HG02642 (cell line): ENCODE measurements around the gene ZNF506.
"Not testable (repeated sequence)": the region's sequence is repeated elsewhere in the genome, so short reads cannot be mapped to it uniquely, and the experiment has no call there.

ENCODE experiments used
- ATAC-seq: cut with Tn5 transposase; IDR thresholded peaks from one replicate; pipeline ENCODE4 v1.9.1; 2021; ENCODE audit warnings: mild to moderate bottlenecking; ENCODE audit not compliant: unreplicated experiment, poor library complexity

ZNF506 gene

DNA sequence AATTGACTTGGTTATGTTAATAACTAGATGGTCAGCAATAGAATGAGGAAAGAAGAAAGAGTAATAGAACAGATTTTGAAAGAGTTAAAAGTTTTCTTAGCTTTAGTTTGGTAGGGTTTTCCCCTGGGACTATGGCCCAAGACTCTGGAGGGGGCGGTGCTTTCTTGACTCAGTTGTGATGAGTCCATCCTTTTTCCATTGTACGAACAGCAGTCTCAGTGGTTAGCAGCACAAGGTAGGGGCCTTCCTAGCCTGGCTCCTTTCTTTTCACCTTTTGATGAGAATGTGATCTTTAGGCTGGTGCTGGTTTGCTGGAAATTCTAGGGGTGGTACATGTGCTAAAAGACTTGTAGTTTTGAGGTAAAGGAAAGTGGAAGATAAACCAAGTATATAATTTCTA lies 38.8 kb downstream of the ZNF506 start:
- no peak for ATAC-seq

DNA sequence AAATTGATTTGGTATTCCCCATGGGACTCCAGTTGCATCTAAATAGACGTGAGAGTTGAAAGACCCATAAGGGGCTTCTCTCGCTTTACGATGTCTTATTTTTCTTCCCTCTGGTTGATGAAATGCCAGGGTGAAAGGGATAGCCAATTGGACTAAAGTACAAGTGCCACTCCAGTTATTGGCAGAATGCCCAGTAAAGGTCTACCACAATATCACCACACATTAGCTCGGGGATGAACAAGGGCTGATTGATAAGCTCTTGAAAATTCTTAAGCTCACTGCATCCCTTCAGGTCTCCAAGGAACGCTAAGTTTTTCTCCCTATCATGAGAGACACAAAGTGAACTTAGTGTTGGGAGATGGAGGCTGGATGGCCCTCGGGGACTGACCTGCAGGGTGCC lies 39.8 kb downstream of the ZNF506 start:
- ATAC-seq: not testable (repeated sequence)

GRCh38 chr19:19778666-19779065 lies 42.9 kb downstream of the ZNF506 start:
- no peak for ATAC-seq

- ATAC-seq: no peak
Measured at GRCh38 chr19:19777692-19778091, 43.9 kb downstream of the ZNF506 start.

- peak; percentile 96 for ATAC-seq
Measured at GRCh38 chr19:19776206-19777008, 45.1 kb downstream of the ZNF506 start.

- ATAC-seq: peak; percentile 31
Measured at GRCh38 chr19:19775891-19776205, 45.7 kb downstream of the ZNF506 start.

DNA sequence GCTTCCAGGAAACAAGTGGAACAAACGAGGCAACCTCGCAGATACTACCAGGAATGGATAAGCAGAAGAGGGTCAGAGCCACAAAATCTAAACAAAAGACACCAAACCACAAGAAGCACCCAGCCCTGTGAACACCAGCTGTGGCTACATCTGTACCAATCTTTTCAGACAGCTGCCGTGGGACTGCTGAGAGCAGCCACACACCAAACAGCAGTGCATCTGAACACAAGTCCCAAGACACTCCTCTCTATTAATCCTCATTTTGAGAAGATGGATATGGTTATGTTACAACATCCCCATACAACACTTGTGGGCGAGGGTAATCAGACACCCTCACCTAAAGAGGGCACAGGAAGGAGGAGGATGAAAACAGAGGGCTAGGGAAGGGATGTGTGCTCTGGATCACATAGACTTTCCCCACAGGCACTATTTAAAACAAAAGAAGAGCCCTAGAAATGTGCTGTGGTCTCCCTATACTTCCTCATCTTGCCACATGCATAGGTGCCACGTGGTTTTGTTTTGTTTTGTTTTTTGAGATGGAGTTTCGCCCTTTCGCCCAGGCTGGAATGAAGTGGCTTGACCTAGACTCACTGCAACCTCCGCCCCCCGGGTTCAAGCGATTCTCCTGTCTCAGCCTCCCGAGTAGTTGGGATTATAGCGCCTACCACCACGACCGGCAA lies 47.1 kb downstream of the ZNF506 start:
- ATAC-seq: no peak

GRCh38 chr19:19771963-19772362 lies 49.6 kb downstream of the ZNF506 start:
- not testable (repeated sequence) for ATAC-seq

DNA sequence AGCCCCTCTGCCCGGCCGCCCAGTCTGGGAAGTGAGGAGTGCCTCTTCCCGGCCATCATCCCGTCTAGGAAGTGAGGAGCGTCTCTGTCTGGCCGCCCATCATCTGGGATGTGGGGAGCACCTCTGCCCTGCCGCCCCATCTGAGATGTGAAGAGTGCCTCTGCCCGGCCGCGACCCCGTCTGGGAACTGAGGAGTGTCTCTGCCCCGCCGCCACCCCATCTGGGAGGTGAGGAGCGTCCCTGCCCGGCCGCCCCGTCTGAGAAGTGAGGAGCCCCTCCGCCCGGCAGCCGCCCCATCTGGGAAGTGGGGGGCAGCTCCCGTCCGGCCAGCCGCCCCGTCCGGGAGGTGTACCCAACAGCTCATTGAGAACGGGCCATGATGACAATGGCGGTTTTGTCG lies 51.6 kb downstream of the ZNF506 start:
- not testable (repeated sequence) for ATAC-seq

GRCh38 chr19:19758164-19758563 lies 63.4 kb downstream of the ZNF506 start:
- no peak for ATAC-seq

GRCh38 chr19:19752760-19753403 lies 68.7 kb downstream of the ZNF506 start:
- no peak for ATAC-seq

DNA sequence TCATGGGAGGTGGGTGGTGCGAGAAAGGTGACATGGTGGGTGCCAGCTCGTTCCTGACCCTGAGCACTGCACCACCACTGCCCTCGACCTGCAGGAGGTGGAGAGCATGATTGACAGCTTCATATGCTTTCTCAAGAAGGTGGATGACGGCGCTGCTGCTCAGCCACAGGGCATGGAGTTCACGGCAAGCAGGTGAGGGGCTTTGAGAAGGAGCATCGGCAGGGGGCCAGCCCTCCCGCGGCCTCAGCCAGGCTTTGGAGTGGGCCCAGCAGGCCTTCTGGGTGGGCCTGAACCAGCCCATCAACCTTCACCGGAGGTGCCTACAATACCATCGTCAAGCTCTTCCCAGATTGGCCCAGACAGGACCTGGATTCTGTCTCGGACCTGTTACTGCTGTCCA lies 69.7 kb downstream of the ZNF506 start:
- ATAC-seq: no peak

DNA sequence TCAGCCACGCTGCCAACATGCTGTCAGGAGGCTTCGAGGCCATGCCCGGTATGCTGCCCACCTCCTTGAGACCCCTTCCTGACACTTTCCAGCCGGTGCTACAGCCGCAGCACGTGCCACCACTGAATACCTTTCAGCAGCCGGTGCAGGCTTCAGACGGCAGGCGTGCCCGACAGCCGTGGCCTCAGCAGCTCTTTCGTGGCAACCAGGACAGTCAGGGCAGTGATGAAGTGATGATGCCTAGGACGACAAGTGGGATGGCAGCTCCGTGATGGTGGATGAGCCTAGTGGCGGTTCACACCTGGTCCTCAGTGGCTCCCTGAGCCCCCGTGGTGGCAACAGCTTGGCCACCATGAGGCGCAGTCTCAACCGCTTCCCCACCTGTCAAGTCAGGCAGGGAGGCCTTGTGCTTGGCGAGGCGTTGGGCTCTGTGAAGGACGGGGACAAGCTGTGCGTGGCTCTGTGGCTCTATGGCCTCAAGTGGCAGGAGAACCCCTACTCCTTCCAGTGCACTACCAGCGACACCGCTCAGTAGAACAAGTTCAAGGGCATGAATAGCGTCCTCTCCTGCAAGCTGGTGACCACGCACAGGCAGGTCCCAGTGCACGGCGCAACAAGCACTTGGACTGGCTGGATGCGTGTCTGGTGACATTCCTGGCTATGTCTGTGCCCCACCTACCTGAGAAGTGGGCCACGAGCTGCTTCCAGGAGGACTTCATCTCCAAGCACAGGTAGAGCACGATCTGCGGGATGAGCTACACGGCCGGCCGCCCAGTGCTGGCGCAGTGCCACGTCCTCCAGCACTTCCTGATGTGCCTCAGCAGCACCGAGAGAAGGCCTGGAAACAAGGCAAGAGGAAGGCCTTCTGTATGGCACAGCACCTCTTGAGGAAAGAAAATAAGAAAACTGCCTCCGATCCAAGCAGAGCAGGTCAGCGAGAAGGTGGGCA lies 70.4 kb downstream of the ZNF506 start:
- no peak for ATAC-seq

DNA sequence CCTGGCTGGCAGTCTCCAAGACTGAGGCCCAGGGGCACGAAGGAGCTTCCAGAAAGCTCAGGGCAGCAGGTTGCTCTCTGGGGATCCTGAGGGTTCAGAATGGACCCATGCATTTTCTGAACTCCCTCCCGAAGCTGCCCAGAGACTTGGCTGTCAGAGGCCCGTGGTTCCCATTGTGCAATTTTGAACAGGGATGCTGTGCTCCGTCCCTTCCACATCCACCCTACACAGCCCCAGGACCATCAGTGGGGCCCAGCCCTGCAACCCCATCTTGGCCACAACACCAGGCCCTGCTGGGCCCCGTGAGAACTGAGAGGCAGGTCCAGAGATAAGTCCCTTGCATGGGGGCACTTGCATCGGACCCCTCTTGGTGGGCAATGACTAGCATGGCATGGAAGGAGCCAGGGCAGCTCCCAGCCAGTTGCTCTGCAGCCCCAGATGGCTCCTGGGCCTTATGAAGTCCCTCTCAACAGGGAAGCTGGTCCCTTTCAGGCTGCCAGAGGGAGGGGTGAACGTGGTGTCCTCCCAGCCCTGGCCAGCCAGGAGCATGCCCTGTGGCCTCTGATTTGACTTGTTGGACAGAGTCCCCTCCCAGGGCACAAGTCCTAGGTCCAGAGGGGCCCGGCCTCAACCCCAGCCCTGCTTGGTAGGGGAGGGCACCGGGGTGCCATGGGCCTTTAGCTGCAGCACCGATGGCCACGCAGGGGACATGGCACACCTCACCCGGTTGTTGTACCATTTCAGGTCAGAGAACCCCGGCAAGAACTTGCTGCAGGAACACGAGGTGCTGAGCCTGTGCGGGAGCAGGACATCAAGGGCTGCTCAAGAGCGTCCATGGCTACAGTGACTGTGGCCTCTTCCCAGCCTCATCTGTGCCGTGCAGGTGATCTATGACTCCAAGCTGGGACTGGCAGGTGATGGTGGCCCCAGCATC lies 71.4 kb downstream of the ZNF506 start:
- no peak for ATAC-seq

GRCh38 chr19:19749117-19749907 lies 72.2 kb downstream of the ZNF506 start:
- no peak for ATAC-seq

GRCh38 chr19:19748249-19748938 lies 73.2 kb downstream of the ZNF506 start:
- ATAC-seq: no peak

GRCh38 chr19:19747357-19748220 lies 74.0 kb downstream of the ZNF506 start:
- no peak for ATAC-seq
